ENCODE results near the gene PKHD1.

- TF ChIP-seq CTCF (conservative IDR thresholded peaks at IDR 0.05; ENCODE audit: low read depth, low read length) (no peak), EZH2 (IDR thresholded peaks at IDR 0.05; ENCODE audit: borderline replicate concordance, low read depth, low read length, poor library complexity, severe bottlenecking) (no peak)
These were observed 21.8 kb upstream of the PKHD1 start for GRCh38 chr6:52109171-52109571.
